Fibroblast of peridontal ligament (primary cell): Measurements from ENCODE around the gene COA1.

Source experiments
- DNase-seq: peaks from one replicate; pipeline ENCODE4 v3.0.0-alpha.2; 2010; ENCODE audit errors: extremely low read depth

COA1 gene

GRCh38 chr7:43592326-43592725 lies 137.0 kb downstream of the COA1 start:
- DNase-seq = no peak

- DNase-seq = no peak
Measured at GRCh38 chr7:43591558-43592180, 137.7 kb downstream of the COA1 start.

GRCh38 chr7:43590862-43591557 lies 138.3 kb downstream of the COA1 start:
- no peak for DNase-seq

GRCh38 chr7:43589728-43590127 lies 139.6 kb downstream of the COA1 start:
- DNase-seq = no peak
